Measurements from ENCODE around the gene RIC3.

DNA sequence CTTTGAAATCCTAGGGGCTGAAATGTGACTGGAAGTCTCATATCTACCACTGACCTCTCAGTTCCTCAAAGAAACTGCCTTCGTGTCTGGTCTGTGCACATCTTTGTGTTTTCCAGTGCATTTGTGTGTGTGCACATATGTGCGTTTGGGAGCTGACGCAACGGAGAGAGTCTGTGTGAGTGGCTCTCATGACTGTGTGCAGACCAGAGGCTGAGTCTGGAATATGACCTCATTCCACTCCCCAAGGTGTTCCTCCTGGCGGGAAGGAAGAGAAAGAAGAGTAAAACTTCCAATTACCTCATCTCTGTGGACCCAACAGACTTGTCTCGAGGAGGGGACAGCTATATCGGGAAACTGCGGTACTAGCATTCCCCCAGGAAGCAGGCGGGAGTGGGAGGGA lies 71.4 kb downstream of the RIC3 start:
- TF ChIP-seq, protein P1, sequence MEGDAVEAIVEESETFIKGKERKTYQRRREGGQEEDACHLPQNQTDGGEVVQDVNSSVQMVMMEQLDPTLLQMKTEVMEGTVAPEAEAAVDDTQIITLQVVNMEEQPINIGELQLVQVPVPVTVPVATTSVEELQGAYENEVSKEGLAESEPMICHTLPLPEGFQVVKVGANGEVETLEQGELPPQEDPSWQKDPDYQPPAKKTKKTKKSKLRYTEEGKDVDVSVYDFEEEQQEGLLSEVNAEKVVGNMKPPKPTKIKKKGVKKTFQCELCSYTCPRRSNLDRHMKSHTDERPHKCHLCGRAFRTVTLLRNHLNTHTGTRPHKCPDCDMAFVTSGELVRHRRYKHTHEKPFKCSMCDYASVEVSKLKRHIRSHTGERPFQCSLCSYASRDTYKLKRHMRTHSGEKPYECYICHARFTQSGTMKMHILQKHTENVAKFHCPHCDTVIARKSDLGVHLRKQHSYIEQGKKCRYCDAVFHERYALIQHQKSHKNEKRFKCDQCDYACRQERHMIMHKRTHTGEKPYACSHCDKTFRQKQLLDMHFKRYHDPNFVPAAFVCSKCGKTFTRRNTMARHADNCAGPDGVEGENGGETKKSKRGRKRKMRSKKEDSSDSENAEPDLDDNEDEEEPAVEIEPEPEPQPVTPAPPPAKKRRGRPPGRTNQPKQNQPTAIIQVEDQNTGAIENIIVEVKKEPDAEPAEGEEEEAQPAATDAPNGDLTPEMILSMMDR (IDR thresholded peaks at IDR 0.05) = no peak
- TF ChIP-seq POLR2AphosphoS5 (IDR thresholded peaks at IDR 0.05; ENCODE audit: insufficient read depth in 1 of 2, low read depth in 1 of 2) (no peak), POLR2A (IDR thresholded peaks at IDR 0.05) (no peak)
